ENCODE results near the gene HOXC4. TPM values are rescaled to one million over a fixed set of nuclear protein-coding genes. Genes with fewer than 3 reads are reported as not detected.

The HOXC4 gene
- total RNA-seq, 4 donors from 2014 or later: 0.69 to 5.7 (median 2.7) TPM

- Histone ChIP-seq H3K27me3 (peaks cover 45% of the 10 kb centered on the region), H3K4me1 (peaks cover 0 to 3% (median 0%) of the 10 kb centered on the region in 3 donors), H3K27ac (no peak overlapping the region), H3K9me3 (no peaks in the 10 kb centered on the region), H3K4me3 (no peak overlapping the region), H3K36me3 (no peaks in the 10 kb centered on the region)
- no peak for ATAC-seq
- TF ChIP-seq POLR2AphosphoS5 (IDR thresholded peaks at IDR 0.05): no peak
- TF ChIP-seq EP300 (IDR thresholded peaks at IDR 0.05): no peak
- TF ChIP-seq, protein P1, sequence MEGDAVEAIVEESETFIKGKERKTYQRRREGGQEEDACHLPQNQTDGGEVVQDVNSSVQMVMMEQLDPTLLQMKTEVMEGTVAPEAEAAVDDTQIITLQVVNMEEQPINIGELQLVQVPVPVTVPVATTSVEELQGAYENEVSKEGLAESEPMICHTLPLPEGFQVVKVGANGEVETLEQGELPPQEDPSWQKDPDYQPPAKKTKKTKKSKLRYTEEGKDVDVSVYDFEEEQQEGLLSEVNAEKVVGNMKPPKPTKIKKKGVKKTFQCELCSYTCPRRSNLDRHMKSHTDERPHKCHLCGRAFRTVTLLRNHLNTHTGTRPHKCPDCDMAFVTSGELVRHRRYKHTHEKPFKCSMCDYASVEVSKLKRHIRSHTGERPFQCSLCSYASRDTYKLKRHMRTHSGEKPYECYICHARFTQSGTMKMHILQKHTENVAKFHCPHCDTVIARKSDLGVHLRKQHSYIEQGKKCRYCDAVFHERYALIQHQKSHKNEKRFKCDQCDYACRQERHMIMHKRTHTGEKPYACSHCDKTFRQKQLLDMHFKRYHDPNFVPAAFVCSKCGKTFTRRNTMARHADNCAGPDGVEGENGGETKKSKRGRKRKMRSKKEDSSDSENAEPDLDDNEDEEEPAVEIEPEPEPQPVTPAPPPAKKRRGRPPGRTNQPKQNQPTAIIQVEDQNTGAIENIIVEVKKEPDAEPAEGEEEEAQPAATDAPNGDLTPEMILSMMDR (IDR thresholded peaks at IDR 0.05): no peak
- TF ChIP-seq POLR2A (IDR thresholded peaks at IDR 0.05): no peak
These were observed 8.2 kb upstream of the HOXC4 start for GRCh38 chr12:54045401-54045800.

- no peak for ATAC-seq
- Histone ChIP-seq H3K9me3 (no peaks in the 10 kb centered on the region), H3K4me1 (peaks cover 0 to 3% (median 0%) of the 10 kb centered on the region in 3 donors), H3K27me3 (peaks cover 46% of the 10 kb centered on the region), H3K27ac (no peak overlapping the region), H3K4me3 (no peak overlapping the region), H3K36me3 (no peaks in the 10 kb centered on the region)
- WGBS, 2 donors (ENCODE audit: low coverage in 1 of 2): 73 to 76% methylated on average over 11 to 13 of the region's 16 CpGs
- TF ChIP-seq, protein P1 (IDR thresholded peaks at IDR 0.05): no peak
- TF ChIP-seq POLR2AphosphoS5 (IDR thresholded peaks at IDR 0.05) (no peak), EP300 (IDR thresholded peaks at IDR 0.05) (no peak), POLR2A (IDR thresholded peaks at IDR 0.05) (no peak)
These were observed 7.6 kb upstream of the HOXC4 start for GRCh38 chr12:54045868-54046521.

DNA sequence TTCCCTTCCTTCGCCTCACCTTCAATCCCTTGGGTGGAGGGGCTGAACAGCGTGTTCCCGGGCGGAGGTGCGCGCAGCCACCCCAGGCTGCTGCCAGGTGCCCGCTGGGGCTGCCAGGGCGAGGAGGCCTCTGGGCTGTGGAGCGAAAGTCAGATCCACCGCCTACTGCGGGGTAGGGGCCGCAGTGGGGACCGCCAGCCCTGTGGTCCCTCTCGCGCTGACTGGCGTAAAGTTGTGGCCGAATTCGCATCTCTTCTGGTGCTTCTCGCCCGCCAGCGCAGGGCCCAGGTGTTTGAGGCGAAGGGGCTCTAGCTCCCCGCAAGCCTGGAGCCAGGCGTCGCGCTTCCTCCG lies 6.9 kb upstream of the HOXC4 start:
- Histone ChIP-seq H3K27me3 (peaks cover 51% of the 10 kb centered on the region), H3K36me3 (no peaks in the 10 kb centered on the region), H3K4me3 (peak overlapping the region in 1 of 2 donors; percentile 33), H3K27ac (no peak overlapping the region), H3K9me3 (no peaks in the 10 kb centered on the region), H3K4me1 (peaks cover 0 to 5% (median 3%) of the 10 kb centered on the region in 3 donors)
- ATAC-seq: no peak
- WGBS, 2 donors (ENCODE audit: low coverage in 1 of 2): 63 to 90% methylated on average over 2 to 3 of the region's 27 CpGs
- TF ChIP-seq, protein P1 (IDR thresholded peaks at IDR 0.05): no peak
- no peak for TF ChIP-seq EP300 (IDR thresholded peaks at IDR 0.05)

DNA sequence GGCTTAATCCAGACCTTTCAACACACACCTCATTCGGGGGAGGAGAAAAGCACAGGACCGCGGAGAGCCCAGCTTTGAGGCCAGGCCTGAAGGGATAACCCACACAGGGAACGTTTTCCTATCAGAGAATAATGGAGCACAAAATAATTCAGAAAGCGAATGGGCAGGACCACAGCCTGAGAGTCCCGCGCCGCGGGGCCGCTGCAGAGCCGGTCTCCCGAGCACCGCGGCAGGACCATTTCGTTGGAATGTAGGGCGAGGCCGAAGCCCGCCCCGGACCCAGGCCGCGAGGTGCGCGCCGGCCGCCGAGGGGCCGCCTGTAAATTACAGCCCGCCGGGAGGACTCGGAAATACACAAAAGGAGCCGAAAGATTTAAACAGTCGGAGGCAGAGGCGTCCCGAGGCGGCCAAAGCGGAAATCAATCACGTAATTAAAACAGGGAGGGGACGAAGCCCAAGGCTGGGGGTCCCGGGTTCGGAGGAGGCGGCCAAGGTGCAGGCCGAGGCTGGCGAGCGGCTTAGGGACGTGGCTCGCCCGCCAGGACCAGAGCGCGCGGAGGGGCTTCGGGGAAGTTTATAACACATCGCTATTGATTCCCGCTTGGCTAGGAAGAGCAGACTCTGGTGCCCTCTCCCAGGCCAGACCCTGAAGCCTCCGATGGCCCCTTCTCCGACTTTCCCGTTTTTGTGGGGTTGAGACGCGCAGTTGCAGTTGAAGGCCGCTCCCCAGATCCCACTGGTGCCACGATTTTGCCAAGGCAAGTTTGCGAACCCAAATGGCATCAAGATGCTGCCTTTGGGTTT lies 6.3 kb upstream of the HOXC4 start:
- Histone ChIP-seq H3K4me3 (peak overlapping the region in 1 of 2 donors; percentile 33), H3K9me3 (no peaks in the 10 kb centered on the region), H3K4me1 (peaks cover 0 to 10% (median 3%) of the 10 kb centered on the region in 3 donors), H3K27me3 (peaks cover 51% of the 10 kb centered on the region), H3K36me3 (no peaks in the 10 kb centered on the region), H3K27ac (no peak overlapping the region)
- WGBS, 2 donors (ENCODE audit: low coverage in 1 of 2): 30 to 46% methylated on average over 7 to 24 of the region's 61 CpGs
- TF ChIP-seq POLR2AphosphoS5 (IDR thresholded peaks at IDR 0.05): no peak
- TF ChIP-seq EP300 (IDR thresholded peaks at IDR 0.05): no peak
- TF ChIP-seq, protein P1 (IDR thresholded peaks at IDR 0.05): no peak
- ATAC-seq: no peak

GRCh38 chr12:54047964-54048303 lies 5.7 kb upstream of the HOXC4 start:
- Histone ChIP-seq H3K4me3 (no peak overlapping the region), H3K9me3 (no peaks in the 10 kb centered on the region), H3K27me3 (peaks cover 49% of the 10 kb centered on the region), H3K36me3 (no peaks in the 10 kb centered on the region), H3K4me1 (peaks cover 0 to 16% (median 7%) of the 10 kb centered on the region in 3 donors), H3K27ac (no peak overlapping the region)
- ATAC-seq: no peak
- TF ChIP-seq, protein P1 (IDR thresholded peaks at IDR 0.05): no peak
- TF ChIP-seq EP300 (IDR thresholded peaks at IDR 0.05) (no peak), POLR2A (IDR thresholded peaks at IDR 0.05) (no peak), POLR2AphosphoS5 (IDR thresholded peaks at IDR 0.05) (no peak)
- WGBS, 2 donors (ENCODE audit: low coverage in 1 of 2): 77 to 100% methylated on average over 3 to 5 of the region's 8 CpGs
